HCT116 (cell line): ENCODE measurements around the gene RGMB. TPM values are rescaled to one million over a fixed set of nuclear protein-coding genes. Genes with fewer than 3 reads are reported as not detected.
"Not testable (repeated sequence)": the region's sequence is repeated elsewhere in the genome, so short reads cannot be mapped to it uniquely, and the experiment has no call there.

Experiments
- ATAC-seq: fragments of 200-7000 bp; cut with Tn5 transposase; 2 replicates; pipeline ENCODE4 v1.9.1; 2020; ENCODE audit warnings: mild to moderate bottlenecking, moderate library complexity
- BruUV-seq: library from RNA; stranded (reverse); fragments of 400-500 nt; replicated peaks from 2 replicates; lab custom pipeline; 2021; lab: Mats Ljungman, UMichigan
- CTCF ChIA-PET: fragments of 300-600 bp; sonication (Branson Sonifier 250); formaldehyde crosslinking; loops from one replicate; lab custom pipeline; 2021; ENCODE audit warnings: antibody characterized with exemption; lab: Charles Lee
- POLR2A ChIA-PET: fragments of 300-600, 350-600 bp; sonication (Branson Sonifier 250); formaldehyde crosslinking; loops from one replicate; lab custom pipeline; 2021; ENCODE audit warnings: antibody characterized with exemption; lab: Charles Lee
- RAD21 ChIA-PET, 2 experiments: fragments of 300-600 bp; sonication (Branson Sonifier 250); formaldehyde crosslinking; loops; one replicate each; lab custom pipeline; 2023; ENCODE audit warnings: low total read pairs in 2 of 2; ENCODE audit not compliant: uncharacterized antibody in 2 of 2, unreplicated experiment in 2 of 2, low non-redundant PET in 1 of 2; lab: Charles Lee
- DNase-seq: peaks from one replicate; pipeline ENCODE4 v3.0.0-alpha.2; 2010; ENCODE audit warnings: low read depth, low spot score
- H2AFZ ChIP-seq: fragments of 200-600 bp; shearing (Covaris generic), sonication (generic); 2 replicates; pipeline ENCODE4 v1.6.1; 2017; ENCODE audit warnings: low read depth, mixed run types, mixed read lengths, antibody characterized with exemption, low read length; ENCODE audit not compliant: poor library complexity, severe bottlenecking
- H3K27ac ChIP-seq: 2 replicates; pipeline ENCODE4 v1.5.1; 2012; ENCODE audit warnings: low read depth, low read length
- H3K27me3 ChIP-seq: fragments of 200-600 bp; sonication (generic); 2 replicates; pipeline ENCODE4 v1.6.1; 2016; ENCODE audit warnings: mixed run types, low read length, mixed read lengths; ENCODE audit not compliant: insufficient read depth
- H3K36me3 ChIP-seq, 2 experiments: fragments of 200-500 bp in 1 of 2; fragments of 200-600 bp in 1 of 2; sonication (Bioruptor generic) in 1 of 2; sonication (generic) in 1 of 2; 2 replicates each; pipeline versions ENCODE4 v1.5.1 to v1.6.1; 2014 to 2016; ENCODE audit warnings: low read length in 2 of 2, inconsistent platforms in 1 of 2, mixed read lengths in 1 of 2, mixed run types in 1 of 2; ENCODE audit not compliant: insufficient read depth in 2 of 2, control insufficient read depth in 1 of 2
- H3K4me1 ChIP-seq, 2 experiments: fragments of 200-600 bp in 1 of 2; sonication (generic) in 1 of 2; 2 replicates each; pipeline versions ENCODE4 v1.5.1 to v1.6.1; 2012 to 2017; ENCODE audit warnings: low read length in 2 of 2, inconsistent platforms in 1 of 2, mild to moderate bottlenecking in 1 of 2, mixed read lengths in 1 of 2, mixed run types in 1 of 2, moderate library complexity in 1 of 2; ENCODE audit not compliant: insufficient read depth in 2 of 2, control insufficient read depth in 1 of 2
- H3K4me2 ChIP-seq: fragments of 200-600 bp; sonication (generic); 2 replicates; pipeline ENCODE4 v1.6.1; 2017; ENCODE audit warnings: mixed run types, low read length, mixed read lengths
- H3K4me3 ChIP-seq, 2 experiments: fragments of 200-600 bp in 1 of 2; sonication (generic) in 1 of 2; replicated peaks in 1 of 2; 2 replicates each; pipeline ENCODE4 v1.5.1; 2011 to 2016; ENCODE audit warnings: low read length in 2 of 2, control low read depth in 1 of 2, low read depth in 1 of 2, mild to moderate bottlenecking in 1 of 2, mixed read lengths in 1 of 2, mixed run types in 1 of 2
- H3K79me2 ChIP-seq: fragments of 200-600 bp; sonication (generic); 2 replicates; pipeline ENCODE4 v1.6.1; 2017; ENCODE audit warnings: mild to moderate bottlenecking, mixed run types, low read length, moderate library complexity, mixed read lengths; ENCODE audit not compliant: insufficient read depth
- H3K9ac ChIP-seq: fragments of 200-600 bp; sonication (generic); 2 replicates; pipeline ENCODE4 v1.6.1; 2016; ENCODE audit warnings: low read length, mixed read lengths
- H3K9me2 ChIP-seq: fragments of 200-600 bp; sonication (generic), shearing (Covaris generic); 2 replicates; pipeline ENCODE4 v1.6.1; 2017; ENCODE audit warnings: mixed run types, mild to moderate bottlenecking, moderate library complexity; ENCODE audit not compliant: insufficient read depth
- H3K9me3 ChIP-seq, 2 experiments: fragments of 200-500 bp in 1 of 2; fragments of 200-600 bp in 1 of 2; sonication (Bioruptor generic) in 1 of 2; sonication (generic) in 1 of 2; 2 replicates each; pipeline ENCODE4 v1.6.1; 2014 to 2017; ENCODE audit warnings: low read length in 2 of 2, mixed read lengths in 2 of 2, inconsistent platforms in 1 of 2, low read depth in 1 of 2, mild to moderate bottlenecking in 1 of 2, mixed run types in 1 of 2, moderate library complexity in 1 of 2; ENCODE audit not compliant: control insufficient read depth in 1 of 2, insufficient read depth in 1 of 2
- H4K20me1 ChIP-seq: fragments of 200-600 bp; sonication (generic), shearing (Covaris generic); 2 replicates; pipeline ENCODE4 v1.6.1; 2017; ENCODE audit warnings: mixed run types, mild to moderate bottlenecking, moderate library complexity; ENCODE audit not compliant: insufficient read depth
- ATF3 ChIP-seq: IDR thresholded peaks from 2 replicates; pipeline ENCODE4 v1.6.1; 2012
- CEBPB ChIP-seq: IDR thresholded peaks from 2 replicates; pipeline ENCODE4 v1.6.1; 2012; ENCODE audit warnings: low read depth
- EZH2phosphoT487 ChIP-seq: fragments of 200-600 bp; IDR thresholded peaks from 2 replicates; pipeline ENCODE4 v1.6.1; 2018; ENCODE audit warnings: antibody characterized with exemption, borderline replicate concordance
- FOSL1 ChIP-seq: IDR thresholded peaks from 2 replicates; pipeline ENCODE4 v1.6.1; 2012; ENCODE audit warnings: low read depth
- JUND ChIP-seq: IDR thresholded peaks from 2 replicates; pipeline ENCODE4 v1.6.1; 2012
- POLR2A ChIP-seq: IDR thresholded peaks from 2 replicates; pipeline ENCODE4 v1.7.0; 2011; ENCODE audit warnings: borderline replicate concordance; ENCODE audit not compliant: insufficient read depth, insufficient read length; ENCODE audit errors: extremely low read depth
- POLR2AphosphoS5 ChIP-seq: IDR thresholded peaks from 2 replicates; pipeline ENCODE4 v1.6.1; 2011; ENCODE audit warnings: mild to moderate bottlenecking, low read depth, low read length, moderate library complexity
- SIN3A ChIP-seq: IDR thresholded peaks from 2 replicates; pipeline ENCODE4 v1.6.1; 2012; ENCODE audit warnings: low read depth
- SRF ChIP-seq: IDR thresholded peaks from 2 replicates; pipeline ENCODE4 v1.6.1; 2012; ENCODE audit warnings: low read depth
- YY1 ChIP-seq: IDR thresholded peaks from 2 replicates; pipeline ENCODE4 v1.6.1; 2011; ENCODE audit warnings: low read length, low read depth, moderate library complexity, mild to moderate bottlenecking; ENCODE audit not compliant: insufficient replicate concordance; ENCODE audit errors: extremely low read depth
- ZBTB33 ChIP-seq: IDR thresholded peaks from 2 replicates; pipeline ENCODE4 v1.6.1; 2011; ENCODE audit warnings: mild to moderate bottlenecking, low read length, moderate library complexity; ENCODE audit not compliant: insufficient replicate concordance; ENCODE audit errors: extremely low read depth
- ZFX ChIP-seq: fragments of 450-650 bp; IDR thresholded peaks from 2 replicates; pipeline ENCODE4 v1.6.1; 2017
- intact Hi-C: fragments of 100-400 bp; cut with micrococcal nuclease; formaldehyde crosslinking; loops from 2 replicates; pipeline ENCODE4 v1.10.0; 2022
- total RNA-seq: library from RNA; stranded (reverse); gene quantifications from one replicate; pipeline ENCODE4 v1.2.1, GENCODE V29; 2021; ENCODE audit not compliant: unreplicated experiment
- TF ChIP-seq, protein P1 (sequence below): IDR thresholded peaks from 2 replicates; pipeline ENCODE4 v1.6.1; 2012

The RGMB gene
- total RNA-seq, 1 experiment from 2014 or later = 18.3 TPM

DNA sequence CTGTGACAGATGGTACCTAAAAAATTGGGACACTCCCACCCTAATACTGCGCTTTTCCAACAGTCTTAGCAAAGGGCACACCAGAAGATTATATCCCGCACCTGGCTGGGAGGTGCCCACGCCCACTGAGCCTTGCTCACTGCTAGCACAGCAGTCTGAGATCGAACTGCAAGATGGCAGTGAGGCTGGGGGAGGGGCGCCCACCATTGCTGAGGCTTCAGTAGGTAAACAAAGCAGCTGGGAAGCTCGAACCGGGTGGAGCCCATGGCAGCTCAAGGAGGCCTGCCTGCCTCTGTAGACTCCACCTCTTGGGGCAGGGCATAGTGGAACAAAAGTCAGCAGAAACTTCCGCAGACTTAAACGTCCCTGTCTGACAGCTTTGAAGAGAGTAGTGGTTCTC is 36.0 kb upstream of the RGMB start:
- RAD21 ChIA-PET, H3K4me1 ChIP-seq, H3K27ac ChIP-seq, H3K9ac ChIP-seq, H4K20me1 ChIP-seq, H3K36me3 ChIP-seq, H3K9me2 ChIP-seq, intact Hi-C loops, CTCF ChIA-PET, POLR2A ChIA-PET, DNase-seq, ATAC-seq, H3K4me3 ChIP-seq, H3K4me2 ChIP-seq, H3K9me3 ChIP-seq, H2AFZ ChIP-seq, H3K79me2 ChIP-seq, BruUV-seq, H3K27me3 ChIP-seq: not testable (repeated sequence)

- H3K9ac ChIP-seq, H3K9me3 ChIP-seq, CTCF ChIA-PET, H3K27ac ChIP-seq, BruUV-seq, POLR2A ChIA-PET, H3K36me3 ChIP-seq, H3K4me3 ChIP-seq, H3K79me2 ChIP-seq, DNase-seq, H3K27me3 ChIP-seq, RAD21 ChIA-PET, H3K9me2 ChIP-seq, H3K4me1 ChIP-seq, H3K4me2 ChIP-seq, H4K20me1 ChIP-seq, ATAC-seq, H2AFZ ChIP-seq, intact Hi-C loops: not testable (repeated sequence)
These were observed 34.8 kb upstream of the RGMB start for GRCh38 chr5:98738481-98739149.

- ChIA-PET RAD21 (no interaction called here), POLR2A (no interaction called here)
- TF ChIP-seq, protein P1, sequence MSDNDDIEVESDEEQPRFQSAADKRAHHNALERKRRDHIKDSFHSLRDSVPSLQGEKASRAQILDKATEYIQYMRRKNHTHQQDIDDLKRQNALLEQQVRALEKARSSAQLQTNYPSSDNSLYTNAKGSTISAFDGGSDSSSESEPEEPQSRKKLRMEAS = no peak
- no peak for TF ChIP-seq SIN3A
- TF ChIP-seq ZBTB33 = no peak
- TF ChIP-seq FOSL1 = no peak
- TF ChIP-seq ATF3 = no peak
- TF ChIP-seq POLR2AphosphoS5 = no peak
- no peak for TF ChIP-seq POLR2A
- no peak for TF ChIP-seq EZH2phosphoT487
- TF ChIP-seq JUND = no peak
- no peak for TF ChIP-seq YY1
- TF ChIP-seq ZFX = no peak
- TF ChIP-seq CEBPB = no peak
- TF ChIP-seq SRF = no peak
These were observed 31.5 kb upstream of the RGMB start for GRCh38 chr5:98741926-98742325.

More at GRCh38 chr5:98741926-98742325, 31.5 kb upstream of the RGMB start:
- no peak overlapping the region for H2AFZ ChIP-seq
- no peaks in the 10 kb centered on the region for H3K9me2 ChIP-seq
- intact Hi-C loops = no loop called here
- no peaks in the 10 kb centered on the region for H3K36me3 ChIP-seq
- BruUV-seq = no TSS peak
- H3K9ac ChIP-seq = no peak overlapping the region
- ATAC-seq (no peak), DNase-seq (no peak)
- no peaks in the 10 kb centered on the region for H3K4me1 ChIP-seq
- H3K27ac ChIP-seq = no peak overlapping the region
- H3K4me2 ChIP-seq = no peak overlapping the region
- H3K9me3 ChIP-seq = no peaks in the 10 kb centered on the region
- CTCF ChIA-PET = interaction anchor here (1.2 kb wide), 1 partner anchor 26 kb away, joined by 3 read pairs; no protein-coding TSS in a partner anchor
- H3K4me3 ChIP-seq = no peak overlapping the region
- no peaks in the 10 kb centered on the region for H3K27me3 ChIP-seq
- H3K79me2 ChIP-seq = no peaks in the 10 kb centered on the region
- no peaks in the 10 kb centered on the region for H4K20me1 ChIP-seq
